MV-4-11 (cell line): ENCODE data around the gene PTPN13.
"Not testable (repeated sequence)": the region's sequence is repeated elsewhere in the genome, so short reads cannot be mapped to it uniquely, and the experiment has no call there.

Source experiments
- DNase-seq: peaks from one replicate; lab custom pipeline; 2025; lab: John Stamatoyannopoulos, UW

PTPN13 gene

GRCh38 chr4:86641516-86642090 lies 47.5 kb downstream of the PTPN13 start:
- DNase-seq, result no peak

- no peak for DNase-seq
Measured at GRCh38 chr4:86644892-86645291, 50.8 kb downstream of the PTPN13 start.

DNA sequence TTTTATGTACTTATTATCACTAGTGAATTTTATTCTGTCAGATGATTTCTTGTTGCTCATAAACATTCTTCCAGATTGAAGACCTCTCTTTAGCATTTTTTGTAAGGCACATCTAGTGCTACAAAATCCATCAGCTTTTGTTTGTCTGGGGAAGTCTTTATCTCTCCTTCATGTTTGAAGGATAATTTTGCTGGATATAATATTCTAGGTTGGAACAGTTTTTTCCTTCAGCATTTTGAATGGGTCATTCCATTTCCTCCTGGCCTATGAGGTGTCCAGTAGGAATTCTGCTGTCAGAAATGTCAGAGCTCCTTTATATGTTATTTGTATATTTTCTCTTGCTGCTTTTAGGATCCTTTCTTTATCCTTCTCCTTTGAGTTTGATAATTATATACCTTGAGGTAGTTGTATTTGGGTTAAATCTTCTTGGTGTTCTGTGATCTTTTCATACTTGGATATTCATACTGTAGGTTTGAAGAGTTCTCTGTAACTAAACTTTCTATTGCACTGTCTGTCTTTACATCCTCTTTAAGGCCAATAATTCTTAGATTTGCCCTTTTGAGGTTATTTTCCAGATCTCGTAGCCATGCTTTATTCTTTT lies 58.3 kb downstream of the PTPN13 start:
- DNase-seq, result no peak

- no peak for DNase-seq
Measured at GRCh38 chr4:86653237-86653865, 59.2 kb downstream of the PTPN13 start.

DNA sequence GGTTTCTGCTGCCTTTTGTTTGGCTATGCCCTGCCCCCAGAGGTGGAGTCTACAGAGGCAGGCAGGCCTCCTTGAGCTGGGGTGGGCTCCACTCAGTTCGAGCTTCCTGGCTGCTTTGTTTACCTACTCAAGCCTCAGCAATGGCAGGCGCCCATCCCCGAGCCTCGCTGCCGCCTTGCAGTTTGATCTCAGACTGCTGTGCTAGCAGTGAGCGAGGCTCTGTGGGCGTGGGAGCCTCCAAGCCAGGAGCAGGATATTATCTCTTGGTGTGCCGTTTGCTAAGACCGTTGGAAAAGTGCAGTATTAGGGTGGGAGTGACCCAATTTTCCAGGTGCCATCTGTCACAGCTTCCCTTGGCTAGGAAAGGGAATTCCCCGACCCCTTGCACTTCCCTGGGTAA lies 62.7 kb downstream of the PTPN13 start:
- DNase-seq, result not testable (repeated sequence)

- DNase-seq, result no peak
Measured at GRCh38 chr4:86657382-86657781, 63.3 kb downstream of the PTPN13 start.

DNA sequence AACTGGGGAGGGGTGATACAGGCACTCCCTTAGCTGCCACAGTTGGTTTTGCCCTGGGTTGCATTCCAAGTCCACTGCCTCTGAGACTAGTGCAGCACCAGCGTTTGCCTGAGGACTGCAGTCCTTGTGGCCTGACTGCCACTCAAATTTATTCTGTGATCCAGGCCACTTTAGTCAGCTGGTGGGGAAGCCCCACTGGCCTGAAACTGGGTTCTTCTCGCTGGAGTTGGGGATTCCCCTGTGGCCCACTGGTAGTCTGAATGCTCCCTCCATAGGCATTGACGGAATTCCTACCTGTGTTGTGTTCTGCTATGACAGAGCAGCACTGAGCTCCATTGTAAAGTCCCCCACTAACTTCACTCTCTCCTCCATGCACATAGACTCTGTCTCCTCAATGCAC lies 63.8 kb downstream of the PTPN13 start:
- no peak for DNase-seq

GRCh38 chr4:86660401-86660800 lies 66.3 kb downstream of the PTPN13 start:
- no peak for DNase-seq

- no peak for DNase-seq
Measured at GRCh38 chr4:86661006-86661405, 66.9 kb downstream of the PTPN13 start.

DNA sequence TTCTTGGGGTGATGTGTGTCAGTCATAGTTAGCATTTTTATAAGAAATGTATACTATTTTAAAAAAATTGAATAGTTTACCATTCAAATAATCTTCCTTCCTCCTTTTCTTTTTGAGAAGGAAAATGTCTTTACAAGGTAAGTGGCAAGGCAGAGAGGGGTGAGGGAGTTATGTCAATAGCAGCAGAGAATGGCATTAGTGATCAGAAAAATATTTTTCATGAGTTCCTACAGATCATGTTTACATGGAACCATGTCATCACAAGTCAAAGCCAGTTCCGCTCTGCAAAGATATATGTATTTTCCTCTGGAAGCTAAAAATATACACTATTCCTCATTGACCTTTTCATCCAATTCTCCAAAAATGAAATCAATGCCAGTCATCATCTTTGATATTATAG lies 67.3 kb downstream of the PTPN13 start:
- DNase-seq, result no peak

DNA sequence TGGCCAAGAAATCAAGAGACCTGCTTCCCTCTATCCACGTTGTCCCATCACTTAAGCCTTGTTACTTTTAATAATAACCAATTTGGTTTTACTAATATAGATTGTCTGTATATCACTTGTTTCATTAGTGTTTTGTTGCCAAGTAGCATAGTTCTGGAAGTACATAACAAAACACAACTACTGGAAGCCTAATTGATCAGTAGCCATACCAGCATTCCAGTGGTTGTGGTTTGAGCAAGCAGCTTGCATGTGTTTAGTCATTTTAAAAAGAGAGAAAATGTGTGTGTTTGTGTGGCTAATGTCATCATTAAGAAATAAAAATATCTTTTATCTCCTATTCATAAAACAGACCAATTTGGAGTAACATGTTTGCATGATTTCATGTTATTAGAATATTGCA lies 70.8 kb downstream of the PTPN13 start:
- no peak for DNase-seq

GRCh38 chr4:86670298-86670697 lies 76.2 kb downstream of the PTPN13 start:
- no peak for DNase-seq

GRCh38 chr4:86670756-86671155 lies 76.6 kb downstream of the PTPN13 start:
- DNase-seq, result no peak

DNA sequence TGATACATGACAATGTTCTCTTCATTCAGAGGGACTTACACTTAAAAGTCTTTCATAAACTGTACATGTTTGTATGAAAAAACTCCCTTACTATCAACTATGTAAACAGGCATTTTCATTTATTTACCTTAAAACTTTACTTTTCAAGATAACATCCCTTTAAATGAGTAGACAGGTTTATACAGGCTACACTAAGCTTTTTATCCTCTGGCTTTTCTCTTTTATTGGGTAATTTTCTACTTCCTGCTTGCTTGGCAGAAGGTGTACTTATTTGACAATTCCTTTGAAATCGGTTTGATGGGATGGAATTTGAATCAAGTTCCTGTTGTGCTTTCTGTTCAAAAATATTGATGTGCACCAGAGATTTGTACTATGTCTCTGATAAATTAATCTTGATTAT lies 81.4 kb downstream of the PTPN13 start:
- DNase-seq, result no peak

GRCh38 chr4:86678796-86679195 lies 84.7 kb downstream of the PTPN13 start:
- DNase-seq, result no peak

GRCh38 chr4:86679441-86679840 lies 85.3 kb downstream of the PTPN13 start:
- no peak for DNase-seq

GRCh38 chr4:86683167-86683566 lies 89.1 kb downstream of the PTPN13 start:
- no peak for DNase-seq

- no peak for DNase-seq
Measured at GRCh38 chr4:86683983-86684382, 89.9 kb downstream of the PTPN13 start.

DNA sequence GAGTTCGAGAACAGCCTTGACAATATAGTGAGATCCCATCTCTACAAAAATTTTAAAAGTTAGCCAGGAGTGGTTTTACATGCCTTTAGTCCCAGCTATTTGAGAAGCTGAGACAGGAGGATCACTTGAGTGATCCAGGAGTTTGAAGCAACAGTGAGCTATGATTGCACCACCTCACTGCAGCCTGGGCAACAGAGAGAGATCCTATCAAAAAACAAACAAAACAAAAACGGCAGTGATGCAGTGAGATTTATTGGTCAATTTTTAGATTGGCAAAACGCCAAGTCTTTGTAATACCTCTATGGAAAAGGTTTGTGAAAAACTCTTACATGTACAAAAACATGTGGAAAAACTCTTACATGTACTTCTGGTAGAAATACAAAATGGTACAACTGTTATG lies 91.3 kb downstream of the PTPN13 start:
- no peak for DNase-seq

DNA sequence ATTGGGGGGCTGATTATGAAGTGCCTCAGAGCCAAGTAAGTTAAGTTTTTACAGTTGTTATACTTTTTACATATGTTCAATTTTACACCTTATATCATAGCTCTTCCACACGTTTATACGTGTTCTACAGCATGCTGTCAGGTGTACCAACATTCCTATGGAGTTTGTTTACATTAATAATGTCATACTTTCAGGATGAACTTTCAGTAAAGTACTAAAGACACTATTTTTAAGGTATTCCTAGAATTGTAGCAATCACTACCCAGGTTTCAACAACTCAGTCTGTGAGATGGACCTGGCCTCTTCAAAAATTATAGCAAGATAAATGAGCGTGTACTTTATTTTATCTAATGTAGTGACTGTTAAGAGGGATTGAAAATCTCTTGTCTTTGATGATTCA lies 92.6 kb downstream of the PTPN13 start:
- DNase-seq, result no peak

- DNase-seq, result no peak
Measured at GRCh38 chr4:86688026-86688425, 93.9 kb downstream of the PTPN13 start.

- no peak for DNase-seq
Measured at GRCh38 chr4:86704601-86705000, 110.5 kb downstream of the PTPN13 start.

- no peak for DNase-seq
Measured at GRCh38 chr4:86706923-86707597, 112.9 kb downstream of the PTPN13 start.
